Measurements from ENCODE around the gene SEPTIN3. TPM values are rescaled to one million over a fixed set of nuclear protein-coding genes. Genes with fewer than 3 reads are reported as not detected.

Gene SEPTIN3
- total RNA-seq, 6 donors from 2014 or later: 0.79 to 1.6 (median 1.3) TPM

DNA sequence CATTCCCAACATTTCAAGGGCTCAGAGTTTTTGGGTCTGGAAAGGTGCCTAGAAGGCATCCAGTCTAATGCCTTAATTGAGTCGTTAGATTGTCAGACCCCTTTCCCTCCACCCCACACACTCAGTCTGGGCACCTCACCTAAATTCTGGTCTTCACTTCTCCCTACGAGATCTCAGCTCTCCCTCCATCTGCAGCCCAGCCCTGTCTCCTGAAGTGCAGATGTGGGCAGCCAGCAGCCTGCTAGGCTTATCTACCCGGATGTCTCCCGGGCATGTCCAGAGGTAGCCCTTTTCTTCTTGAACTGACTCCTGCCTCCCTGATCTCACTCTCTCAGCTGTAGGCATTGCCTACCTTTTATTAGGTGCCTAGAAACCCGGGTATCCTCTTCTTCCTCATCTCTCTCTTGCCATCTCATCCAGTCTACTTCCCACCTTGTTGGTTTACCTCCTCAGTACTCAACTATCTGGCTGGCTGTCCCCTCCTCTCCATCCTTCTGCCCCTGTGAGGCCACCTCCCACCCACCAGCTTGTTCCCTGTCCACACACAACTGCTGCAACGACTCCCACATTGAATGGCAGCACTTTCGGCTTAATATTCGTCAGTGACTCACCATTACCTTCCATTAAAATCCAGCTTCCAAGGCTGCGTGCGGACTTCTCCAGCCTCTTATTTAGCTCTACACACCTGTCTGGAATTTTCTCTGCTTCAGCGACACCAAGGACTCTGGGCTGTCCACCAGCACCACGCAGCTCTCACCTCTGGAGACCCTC, 6.2 kb downstream of the SEPTIN3 start:
- peaks cover 0 to 18% (median 12%) of the 10 kb centered on the region in 4 donors for H3K27me3 ChIP-seq
- ATAC-seq (ENCODE audit: low FRiP score in 2 of 2): no peak
- 71 to 72% methylated on average over 12 of the region's 12 CpGs for whole genome bisulfite sequencing, 2 donors

GRCh38 chr22:41976070-41976901, 7.0 kb downstream of the SEPTIN3 start:
- Histone ChIP-seq H3K36me3 (no peaks in the 10 kb centered on the region), H3K4me3 (peak overlapping the region in 3 of 4 donors; percentile 46 to 54 (median 52)), H3K27ac (no peak overlapping the region), H3K9me3 (no peaks in the 10 kb centered on the region), H3K27me3 (peaks cover 0 to 18% (median 12%) of the 10 kb centered on the region in 4 donors), H3K4me1 (peaks cover 9 to 16% (median 11%) of the 10 kb centered on the region in 4 donors)
- ATAC-seq (ENCODE audit: low FRiP score in 2 of 2) (peak in 1 of 2 donors; percentile 50), DNase-seq (peak; percentile 50 to 92)
- 8 to 30% methylated on average over 3 to 24 of the region's 72 CpGs for WGBS, 2 donors
- TF ChIP-seq POLR2AphosphoS5 (IDR thresholded peaks at IDR 0.05) (no peak), EP300 (IDR thresholded peaks at IDR 0.05) (no peak), POLR2A (IDR thresholded peaks at IDR 0.05) (no peak), CTCF (IDR thresholded peaks at IDR 0.05) (no peak)

More for the DNA sequence above, 6.2 kb downstream of the SEPTIN3 start:
- no peak for DNase-seq
- H3K4me1 ChIP-seq: peaks cover 9 to 16% (median 11%) of the 10 kb centered on the region in 4 donors
- H3K27ac ChIP-seq: no peak overlapping the region
- TF ChIP-seq EP300 (IDR thresholded peaks at IDR 0.05): no peak
- no peak for TF ChIP-seq POLR2A (IDR thresholded peaks at IDR 0.05)
- TF ChIP-seq POLR2AphosphoS5 (IDR thresholded peaks at IDR 0.05): no peak
- TF ChIP-seq CTCF (IDR thresholded peaks at IDR 0.05): no peak
- H3K4me3 ChIP-seq: no peak overlapping the region
- no peaks in the 10 kb centered on the region for H3K36me3 ChIP-seq
- no peaks in the 10 kb centered on the region for H3K9me3 ChIP-seq

GRCh38 chr22:41976961-41977566, 7.8 kb downstream of the SEPTIN3 start:
- Histone ChIP-seq H3K9me3 (no peaks in the 10 kb centered on the region), H3K36me3 (no peaks in the 10 kb centered on the region), H3K27ac (no peak overlapping the region), H3K4me3 (peak overlapping the region in 3 of 4 donors; percentile 46 to 54 (median 52)), H3K4me1 (peaks cover 9 to 16% (median 11%) of the 10 kb centered on the region in 4 donors), H3K27me3 (peaks cover 0 to 18% (median 12%) of the 10 kb centered on the region in 4 donors)
- 3 to 4% methylated on average over 7 to 45 of the region's 46 CpGs for WGBS, 2 donors
- ATAC-seq (ENCODE audit: low FRiP score in 2 of 2): no peak
- TF ChIP-seq POLR2AphosphoS5 (IDR thresholded peaks at IDR 0.05): no peak
- no peak for TF ChIP-seq POLR2A (IDR thresholded peaks at IDR 0.05)
- TF ChIP-seq EP300 (IDR thresholded peaks at IDR 0.05): no peak
- TF ChIP-seq CTCF (IDR thresholded peaks at IDR 0.05): no peak
- no peak for DNase-seq

- 94 to 100% methylated on average over 1 of the region's 1 CpG for WGBS, 2 donors
- H3K27me3 ChIP-seq: peaks cover 0 to 18% (median 12%) of the 10 kb centered on the region in 4 donors
- TF ChIP-seq POLR2AphosphoS5 (IDR thresholded peaks at IDR 0.05) (no peak), POLR2A (IDR thresholded peaks at IDR 0.05) (no peak), CTCF (IDR thresholded peaks at IDR 0.05) (no peak)
- no peaks in the 10 kb centered on the region for H3K36me3 ChIP-seq
- no peak overlapping the region for H3K27ac ChIP-seq
- ATAC-seq (ENCODE audit: low FRiP score in 2 of 2) (no peak), DNase-seq (no peak)
- H3K4me3 ChIP-seq: no peak overlapping the region
- H3K4me1 ChIP-seq: peaks cover 9 to 16% (median 11%) of the 10 kb centered on the region in 4 donors
- no peaks in the 10 kb centered on the region for H3K9me3 ChIP-seq
These were observed 9.5 kb downstream of the SEPTIN3 start for GRCh38 chr22:41978732-41979131.

Measured in upper lobe of left lung (tissue), 6 donors.